Measurements from ENCODE around the gene ST6GALNAC3. TPM values are rescaled to one million over a fixed set of nuclear protein-coding genes. Genes with fewer than 3 reads are reported as not detected.

Gene ST6GALNAC3
- total RNA-seq, 1 donor from 2014 or later = 0.26 TPM

DNA sequence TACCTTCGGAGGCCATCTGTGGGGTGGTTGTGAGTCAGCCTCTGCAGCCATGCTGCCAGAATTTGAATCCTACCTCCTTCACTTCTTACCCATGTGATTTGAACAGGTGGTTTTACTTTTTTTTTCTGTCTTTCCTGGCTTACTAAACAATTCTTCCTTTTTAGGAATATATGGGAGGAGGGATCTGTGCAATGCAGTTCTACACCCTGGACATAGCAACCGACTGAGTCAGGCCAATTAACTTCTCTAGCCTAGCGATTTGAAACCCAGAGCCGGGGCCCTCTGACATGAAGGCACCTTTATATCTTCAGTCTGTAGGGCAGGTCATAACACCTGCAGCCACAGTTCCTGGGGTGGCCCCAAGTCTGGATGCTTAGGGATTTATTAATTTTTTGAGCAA, 83.6 kb downstream of the ST6GALNAC3 start:
- FAIRE-seq = no peak
- Histone ChIP-seq H3K36me3 (ENCODE audit: control insufficient read depth, insufficient read depth, low read length) (no peaks in the 10 kb centered on the region), H3K27me3 (ENCODE audit: control insufficient read depth, insufficient read depth, low read length) (no peaks in the 10 kb centered on the region), H3K4me3 (ENCODE audit: low read depth, low read length) (no peak overlapping the region)
- no peak for DNase-seq (ENCODE audit: low read depth)
- TF ChIP-seq, protein P1, sequence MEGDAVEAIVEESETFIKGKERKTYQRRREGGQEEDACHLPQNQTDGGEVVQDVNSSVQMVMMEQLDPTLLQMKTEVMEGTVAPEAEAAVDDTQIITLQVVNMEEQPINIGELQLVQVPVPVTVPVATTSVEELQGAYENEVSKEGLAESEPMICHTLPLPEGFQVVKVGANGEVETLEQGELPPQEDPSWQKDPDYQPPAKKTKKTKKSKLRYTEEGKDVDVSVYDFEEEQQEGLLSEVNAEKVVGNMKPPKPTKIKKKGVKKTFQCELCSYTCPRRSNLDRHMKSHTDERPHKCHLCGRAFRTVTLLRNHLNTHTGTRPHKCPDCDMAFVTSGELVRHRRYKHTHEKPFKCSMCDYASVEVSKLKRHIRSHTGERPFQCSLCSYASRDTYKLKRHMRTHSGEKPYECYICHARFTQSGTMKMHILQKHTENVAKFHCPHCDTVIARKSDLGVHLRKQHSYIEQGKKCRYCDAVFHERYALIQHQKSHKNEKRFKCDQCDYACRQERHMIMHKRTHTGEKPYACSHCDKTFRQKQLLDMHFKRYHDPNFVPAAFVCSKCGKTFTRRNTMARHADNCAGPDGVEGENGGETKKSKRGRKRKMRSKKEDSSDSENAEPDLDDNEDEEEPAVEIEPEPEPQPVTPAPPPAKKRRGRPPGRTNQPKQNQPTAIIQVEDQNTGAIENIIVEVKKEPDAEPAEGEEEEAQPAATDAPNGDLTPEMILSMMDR (IDR thresholded peaks at IDR 0.05; ENCODE audit: insufficient read depth, low read length, severe bottlenecking) = no peak

DNA sequence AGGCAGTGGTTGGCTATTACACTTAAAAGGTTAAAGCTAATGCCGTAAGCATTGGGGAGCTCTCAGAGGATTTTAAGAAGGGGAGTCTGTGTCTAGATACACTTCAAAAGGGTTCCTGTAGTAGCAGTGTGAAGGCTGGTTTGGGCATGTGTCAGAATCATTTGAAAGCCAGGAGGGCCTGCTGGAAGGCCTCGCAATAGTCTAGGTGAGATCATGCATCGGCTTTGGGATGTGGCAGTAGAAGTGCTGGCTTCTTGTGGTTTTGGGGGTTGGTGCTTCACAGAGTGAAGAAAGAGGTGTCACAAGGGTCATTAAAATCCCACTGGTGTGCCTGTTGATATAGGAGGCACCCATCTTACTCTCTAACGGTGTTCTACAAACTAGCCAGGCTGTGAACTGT, 85.7 kb downstream of the ST6GALNAC3 start:
- no peak for DNase-seq (ENCODE audit: low read depth)
- no peaks in the 10 kb centered on the region for H3K36me3 ChIP-seq (ENCODE audit: control insufficient read depth, insufficient read depth, low read length)
- no peak overlapping the region for H3K4me3 ChIP-seq (ENCODE audit: low read depth, low read length)
- FAIRE-seq = no peak
- TF ChIP-seq, protein P1 (IDR thresholded peaks at IDR 0.05; ENCODE audit: insufficient read depth, low read length, severe bottlenecking) = no peak
- H3K27me3 ChIP-seq (ENCODE audit: control insufficient read depth, insufficient read depth, low read length) = no peaks in the 10 kb centered on the region

DNA sequence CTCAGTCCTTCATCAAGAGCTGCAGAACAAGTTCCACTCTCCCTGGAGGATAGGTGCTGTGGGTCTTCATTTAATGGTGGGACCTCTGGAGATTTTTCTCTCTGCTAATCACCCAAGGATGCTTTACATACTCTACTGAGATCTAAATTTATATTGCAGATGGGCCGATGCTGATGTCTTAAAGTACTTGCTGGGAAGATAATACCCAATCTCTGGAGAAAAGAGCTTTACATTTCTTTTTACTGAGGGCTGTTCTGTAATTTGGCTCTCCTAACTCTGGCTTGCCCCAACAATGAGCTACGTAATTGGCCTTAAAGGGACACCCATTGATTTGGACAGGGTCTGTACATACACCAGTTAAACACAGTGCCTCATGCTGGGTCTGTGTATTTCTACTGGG, 86.9 kb downstream of the ST6GALNAC3 start:
- DNase-seq (ENCODE audit: low read depth) = no peak
- FAIRE-seq = no peak
- no peaks in the 10 kb centered on the region for H3K36me3 ChIP-seq (ENCODE audit: control insufficient read depth, insufficient read depth, low read length)
- no peak overlapping the region for H3K4me3 ChIP-seq (ENCODE audit: low read depth, low read length)
- no peaks in the 10 kb centered on the region for H3K27me3 ChIP-seq (ENCODE audit: control insufficient read depth, insufficient read depth, low read length)
- TF ChIP-seq, protein P1 (IDR thresholded peaks at IDR 0.05; ENCODE audit: insufficient read depth, low read length, severe bottlenecking) = no peak

DNA sequence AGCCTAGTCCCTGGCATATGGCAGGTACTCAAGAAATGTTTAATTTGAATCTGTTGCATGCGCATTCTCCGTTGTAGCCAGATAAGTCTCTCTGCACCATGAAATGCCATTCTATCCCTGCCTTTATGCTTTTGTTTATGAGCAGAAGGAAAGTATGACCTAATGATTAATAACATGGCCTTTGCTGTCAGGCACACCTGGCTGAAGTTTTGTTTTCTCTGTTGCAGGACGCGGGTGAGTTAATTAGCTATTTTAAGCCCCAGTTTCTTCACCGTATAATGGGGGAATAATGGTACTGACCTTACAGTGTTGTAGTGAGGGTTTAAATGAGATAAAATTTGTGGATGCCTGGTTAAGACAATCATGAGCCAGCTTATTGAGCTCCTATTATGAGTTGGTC, 87.7 kb downstream of the ST6GALNAC3 start:
- no peak for FAIRE-seq
- Histone ChIP-seq H3K27me3 (ENCODE audit: control insufficient read depth, insufficient read depth, low read length) (no peaks in the 10 kb centered on the region), H3K4me3 (ENCODE audit: low read depth, low read length) (no peak overlapping the region), H3K36me3 (ENCODE audit: control insufficient read depth, insufficient read depth, low read length) (no peaks in the 10 kb centered on the region)
- DNase-seq (ENCODE audit: low read depth) = no peak
- TF ChIP-seq, protein P1 (IDR thresholded peaks at IDR 0.05; ENCODE audit: insufficient read depth, low read length, severe bottlenecking) = no peak

DNA sequence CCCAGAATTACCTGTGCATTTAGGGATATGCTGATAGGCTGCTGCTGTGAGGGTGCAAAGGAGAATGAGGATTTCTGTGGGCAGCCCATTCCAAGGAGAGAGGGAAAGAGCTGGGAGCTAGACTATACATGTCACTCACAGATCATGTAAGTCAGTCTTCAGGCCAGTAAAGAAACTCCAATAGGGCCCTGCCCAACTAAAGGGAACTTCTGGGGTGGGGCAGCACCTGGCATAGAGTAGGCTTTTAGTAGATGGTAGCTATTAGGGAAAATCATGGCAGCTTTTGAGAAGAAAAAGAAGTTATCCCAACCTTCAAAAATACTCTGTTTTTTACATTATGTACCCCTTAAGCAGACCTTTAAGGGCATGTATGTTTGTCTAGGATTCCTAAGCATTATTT, 89.6 kb downstream of the ST6GALNAC3 start:
- DNase-seq (ENCODE audit: low read depth) (no peak), FAIRE-seq (no peak)
- Histone ChIP-seq H3K4me3 (ENCODE audit: low read depth, low read length) (no peak overlapping the region), H3K36me3 (ENCODE audit: control insufficient read depth, insufficient read depth, low read length) (no peaks in the 10 kb centered on the region), H3K27me3 (ENCODE audit: control insufficient read depth, insufficient read depth, low read length) (no peaks in the 10 kb centered on the region)
- TF ChIP-seq, protein P1 (IDR thresholded peaks at IDR 0.05; ENCODE audit: insufficient read depth, low read length, severe bottlenecking) = no peak

DNA sequence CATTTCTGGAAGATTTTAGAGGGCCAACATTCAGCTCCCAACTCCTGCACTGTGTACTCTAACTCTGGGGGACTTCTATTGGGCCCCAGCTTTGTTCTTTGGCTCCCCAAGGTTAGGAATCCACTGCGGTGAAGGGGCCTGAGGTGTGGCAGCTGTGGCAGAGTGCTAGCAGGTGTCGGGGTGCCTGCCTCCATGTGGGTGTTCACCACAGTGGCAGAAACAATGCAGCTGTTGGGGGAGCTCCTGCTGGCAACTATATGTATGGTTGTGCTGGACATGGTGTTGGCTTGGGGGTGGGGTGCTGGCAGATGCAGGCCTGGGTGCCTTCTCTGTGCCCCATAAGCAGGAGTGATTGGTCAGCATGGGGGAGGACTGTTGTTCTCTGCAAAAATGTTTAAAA, 95.5 kb downstream of the ST6GALNAC3 start:
- TF ChIP-seq, protein P1 (IDR thresholded peaks at IDR 0.05; ENCODE audit: insufficient read depth, low read length, severe bottlenecking) = no peak
- Histone ChIP-seq H3K27me3 (ENCODE audit: control insufficient read depth, insufficient read depth, low read length) (no peaks in the 10 kb centered on the region), H3K4me3 (ENCODE audit: low read depth, low read length) (no peak overlapping the region), H3K36me3 (ENCODE audit: control insufficient read depth, insufficient read depth, low read length) (no peaks in the 10 kb centered on the region)
- DNase-seq (ENCODE audit: low read depth) (no peak), FAIRE-seq (no peak)

Data from bronchial epithelial cell (primary cell).